Adrenal gland (tissue), 5 donors: Measurements from ENCODE around the gene IL1RAPL1.

ENCODE experiments used
- CTCF ChIP-seq, 6 experiments: fragments of 450-650 bp in 4 of 6; fragments of 200-600 bp in 2 of 6; sonication (generic) in 1 of 6; IDR thresholded peaks; 1 replicate in 5 of 6; 2 replicates in 1 of 6; pipeline versions ENCODE4 v1.5.1 to v1.8.0; 2016 to 2021; ENCODE audit warnings: antibody characterized with exemption in 6 of 6, mild to moderate bottlenecking in 2 of 6, moderate library complexity in 1 of 6
- POLR2A ChIP-seq, 2 donors: fragments of 450-650 bp; IDR thresholded peaks; one replicate each; pipeline ENCODE4 v1.6.1; 2017; ENCODE audit warnings: antibody characterized with exemption in 2 of 2, mild to moderate bottlenecking in 2 of 2, moderate library complexity in 1 of 2
- donor health status: DM: no; HTN: no; CAD: no.

- TF ChIP-seq CTCF (IDR thresholded peaks at IDR 0.05) (no peak), POLR2A (IDR thresholded peaks at IDR 0.05) (no peak)
These were observed 437.6 kb downstream of the IL1RAPL1 start for GRCh38 chrX:29024871-29025270.
